ENCODE data around the gene RNASEH2B. TPM values are rescaled to one million over a fixed set of nuclear protein-coding genes. Genes with fewer than 3 reads are reported as not detected.

Gene RNASEH2B, protein sequence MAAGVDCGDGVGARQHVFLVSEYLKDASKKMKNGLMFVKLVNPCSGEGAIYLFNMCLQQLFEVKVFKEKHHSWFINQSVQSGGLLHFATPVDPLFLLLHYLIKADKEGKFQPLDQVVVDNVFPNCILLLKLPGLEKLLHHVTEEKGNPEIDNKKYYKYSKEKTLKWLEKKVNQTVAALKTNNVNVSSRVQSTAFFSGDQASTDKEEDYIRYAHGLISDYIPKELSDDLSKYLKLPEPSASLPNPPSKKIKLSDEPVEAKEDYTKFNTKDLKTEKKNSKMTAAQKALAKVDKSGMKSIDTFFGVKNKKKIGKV
- total RNA-seq, result 54.8 TPM

GRCh38 chr13:50909605-50910484 lies at the start of gene RNASEH2B:
TSS of gene RNASEH2B (plus strand) at chr13:50909791. CDS start at chr13:50910077, 286 bp downstream.
- DNase-seq, result no peak

- no peak for DNase-seq
Measured at GRCh38 chr13:50864492-50864891, 45.1 kb upstream of the RNASEH2B start.

DNA sequence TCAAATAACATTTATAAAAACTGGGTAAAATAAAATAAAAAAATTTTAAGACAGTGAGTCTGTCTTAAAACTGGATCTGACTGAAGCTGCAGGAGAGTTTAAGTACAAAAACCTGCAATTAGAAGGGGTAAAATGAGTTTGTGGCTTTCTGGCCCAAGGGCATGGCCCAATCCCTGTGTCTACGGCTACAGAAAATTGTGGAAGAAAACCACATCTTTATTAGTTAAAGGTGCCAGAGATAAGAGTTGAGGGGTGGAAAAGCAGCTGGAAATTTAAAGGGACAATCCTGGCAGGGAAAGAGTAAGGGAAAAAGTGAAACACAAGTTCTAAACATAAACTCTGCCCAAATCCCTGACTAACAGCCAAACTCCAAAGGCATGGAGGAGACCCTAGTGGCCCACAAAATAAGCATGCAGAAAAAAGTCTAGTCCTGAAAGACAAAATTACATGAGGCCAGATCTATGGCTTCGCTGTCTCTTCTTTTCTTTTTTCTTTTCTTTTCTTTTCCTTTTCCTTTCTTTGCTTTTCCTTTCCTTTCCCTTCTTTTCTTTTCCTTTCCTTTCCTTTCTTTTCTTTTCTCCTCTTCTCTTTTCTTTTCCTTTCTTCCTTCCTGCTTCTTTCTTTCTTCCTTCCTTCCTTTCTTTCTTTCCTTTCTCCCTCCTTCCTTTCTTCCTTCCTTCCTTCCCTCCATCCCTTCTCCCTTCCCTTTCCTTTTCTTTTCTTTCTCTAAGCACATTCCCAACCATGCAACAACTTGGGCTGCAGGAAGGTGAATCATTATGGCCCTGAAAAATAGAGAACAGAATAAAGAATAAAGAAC lies 42.6 kb upstream of the RNASEH2B start:
- no peak for DNase-seq

DNA sequence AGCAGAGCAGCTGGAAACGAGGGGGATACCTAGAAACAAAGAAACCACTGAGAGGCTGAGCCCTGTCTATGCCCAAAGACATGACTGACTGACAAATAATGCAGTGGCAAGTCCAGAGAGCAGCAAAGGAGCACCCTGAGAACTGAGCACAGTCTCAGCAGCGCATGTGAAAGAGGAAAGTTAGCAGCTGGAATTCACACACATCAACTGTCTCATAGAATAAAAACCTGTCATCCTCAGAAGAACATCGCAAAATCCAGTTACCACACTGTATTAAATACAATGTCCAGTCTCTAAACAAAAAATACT lies 42.0 kb upstream of the RNASEH2B start:
- no peak for DNase-seq

- no peak for DNase-seq
Measured at GRCh38 chr13:50871405-50871804, 38.2 kb upstream of the RNASEH2B start.

DNA sequence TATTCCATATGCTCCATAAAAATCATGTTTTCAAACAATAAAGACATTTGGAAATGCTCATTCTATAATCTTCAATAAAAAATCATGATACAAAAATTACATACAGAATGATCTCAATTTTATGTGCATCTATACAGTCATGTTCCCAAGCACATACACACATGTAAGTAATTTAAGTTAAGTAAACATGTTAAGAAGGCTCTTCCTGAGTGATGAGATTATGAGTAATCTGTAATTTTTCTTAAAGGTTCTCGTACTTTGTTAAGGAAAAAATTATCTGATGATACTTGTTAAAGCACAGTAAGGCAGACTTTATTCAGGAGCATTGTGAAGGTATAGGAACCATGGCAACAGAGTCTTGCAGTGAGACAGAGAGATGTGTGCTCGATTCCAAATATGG lies 36.1 kb upstream of the RNASEH2B start:
- DNase-seq, result no peak

DNA sequence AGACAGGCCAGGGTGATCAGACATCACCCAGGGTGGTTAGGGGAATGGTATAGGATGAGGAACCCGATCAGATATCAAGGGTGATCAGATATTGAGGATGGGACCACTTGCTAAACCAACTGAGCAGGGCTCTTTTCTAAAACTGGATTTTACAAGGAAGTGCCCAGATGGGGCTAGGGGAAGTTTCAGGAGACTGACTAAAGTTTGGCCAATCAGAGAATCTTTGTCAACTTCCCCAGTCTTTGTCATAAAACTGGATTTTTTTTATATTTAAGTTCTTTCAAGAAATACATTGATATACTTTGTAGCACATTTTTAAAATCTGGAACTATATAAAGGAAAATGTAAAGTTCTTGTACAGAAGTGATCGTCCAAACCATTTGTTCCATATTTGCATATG lies 35.6 kb upstream of the RNASEH2B start:
- no peak for DNase-seq

DNA sequence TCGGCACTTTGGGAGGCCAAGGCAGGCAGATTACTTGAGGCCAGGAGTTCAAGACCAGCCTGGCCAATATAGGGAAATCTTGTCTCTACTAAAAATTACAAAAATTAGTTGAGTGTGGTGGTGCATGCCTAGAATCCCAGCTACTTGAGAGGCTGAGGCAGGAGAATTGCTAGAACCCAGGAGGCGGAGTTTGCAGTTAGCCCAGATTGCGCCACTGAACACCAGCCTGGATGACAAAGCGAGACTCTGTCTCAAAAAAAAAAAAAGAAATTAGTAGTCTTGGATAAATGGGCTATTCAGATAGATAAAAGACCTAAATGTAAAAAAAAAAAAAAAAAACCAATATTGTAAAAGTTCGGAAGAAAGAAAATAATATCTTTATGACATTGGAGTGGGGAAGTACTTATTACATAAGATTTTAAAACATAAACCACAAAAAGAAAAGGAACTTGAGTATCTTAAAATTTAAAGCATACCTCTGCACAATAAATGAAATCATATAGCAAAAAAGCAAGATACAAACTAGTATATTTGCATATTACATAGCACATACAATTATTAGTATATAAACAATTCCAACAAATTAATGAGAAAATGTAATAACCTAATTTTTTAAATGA lies 26.7 kb upstream of the RNASEH2B start:
- DNase-seq, result no peak

- DNase-seq, result no peak
Measured at GRCh38 chr13:50883728-50884127, 25.9 kb upstream of the RNASEH2B start.

GRCh38 chr13:50884265-50884664 lies 25.3 kb upstream of the RNASEH2B start:
- no peak for DNase-seq

GRCh38 chr13:50887151-50887550 lies 22.4 kb upstream of the RNASEH2B start:
- DNase-seq, result no peak

- DNase-seq, result no peak
Measured at GRCh38 chr13:50888362-50888761, 21.2 kb upstream of the RNASEH2B start.

- DNase-seq, result no peak
Measured at GRCh38 chr13:50889317-50889716, 20.3 kb upstream of the RNASEH2B start.

DNA sequence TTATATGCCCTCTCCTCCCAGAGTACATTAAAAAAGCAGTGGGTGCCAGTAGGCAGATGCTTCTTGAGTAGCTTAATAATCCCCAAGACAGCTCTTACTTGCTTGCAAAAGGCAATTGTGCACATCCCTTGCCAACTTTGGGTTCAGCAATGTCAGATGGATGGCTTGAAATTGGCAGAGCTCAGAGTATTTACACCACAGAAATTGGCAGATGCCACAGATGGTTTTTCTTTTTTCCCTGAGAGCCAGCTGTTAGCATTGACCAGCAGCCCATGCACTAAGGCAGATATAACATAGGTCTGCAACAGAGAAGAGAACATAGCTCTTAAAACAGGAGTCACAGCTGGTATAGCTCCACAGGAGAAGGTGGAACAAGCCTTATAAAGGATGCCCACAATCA lies 18.4 kb upstream of the RNASEH2B start:
- DNase-seq, result no peak

GRCh38 chr13:50892210-50892944 lies 17.2 kb upstream of the RNASEH2B start:
- no peak for DNase-seq

- DNase-seq, result peak; percentile 51
Measured at GRCh38 chr13:50893211-50893852, 16.3 kb upstream of the RNASEH2B start.

DNA sequence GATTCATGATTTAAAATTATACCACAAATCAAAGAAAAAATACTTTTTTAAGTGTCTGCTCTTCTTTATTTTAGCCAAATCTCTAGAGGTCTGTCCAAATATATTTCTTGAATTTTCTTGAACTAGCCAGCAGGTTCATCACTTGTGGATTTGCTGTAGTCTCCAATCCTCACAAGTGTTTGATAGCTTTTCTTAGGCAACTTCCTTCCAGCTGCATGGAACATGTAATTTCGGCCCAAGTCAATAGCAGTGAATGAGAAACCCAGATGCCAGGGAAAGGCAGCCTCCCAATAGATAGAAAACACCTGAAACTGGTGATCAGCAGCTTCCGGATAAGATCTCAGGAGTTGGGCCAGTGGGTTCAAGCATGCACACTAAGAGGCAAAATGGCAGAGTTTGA lies 15.6 kb upstream of the RNASEH2B start:
- DNase-seq, result no peak

DNA sequence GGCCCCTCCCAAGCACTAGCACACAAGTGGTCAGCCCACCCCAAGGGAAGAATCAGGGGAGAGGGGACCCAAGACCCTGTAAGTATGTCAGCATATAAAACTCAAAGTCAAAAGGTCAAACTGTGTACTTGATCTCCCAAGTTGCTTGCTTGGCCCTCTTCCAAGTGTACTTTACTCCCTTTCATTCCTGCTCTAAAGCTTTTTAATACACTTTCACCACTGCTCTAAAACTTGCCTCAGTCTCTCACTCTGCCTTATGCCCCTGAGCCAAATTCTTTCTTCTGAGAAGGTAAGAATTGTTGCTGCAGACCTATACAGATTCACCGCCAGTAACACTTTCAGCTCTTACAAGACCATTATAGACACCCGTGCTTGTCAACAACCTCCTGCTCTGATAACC lies 15.1 kb upstream of the RNASEH2B start:
- DNase-seq, result no peak

DNA sequence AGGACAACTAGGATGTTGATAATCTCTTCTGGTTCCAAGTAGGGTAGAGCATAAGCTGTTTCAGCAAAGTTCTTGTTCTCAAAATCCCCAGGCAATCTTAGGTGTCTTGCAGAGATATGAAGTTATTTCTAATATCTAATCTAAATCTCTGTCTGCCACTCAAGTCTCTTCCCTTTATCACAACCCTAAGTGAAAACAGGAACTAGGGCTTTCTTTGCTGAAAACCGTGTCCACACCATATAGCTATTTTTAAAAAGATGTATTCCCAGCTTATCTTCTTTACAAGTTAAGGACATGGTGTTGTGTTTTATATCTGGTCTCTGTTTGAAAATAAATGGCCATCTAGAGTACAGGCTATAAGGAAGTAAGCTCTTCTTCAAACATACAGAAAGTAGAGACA lies 11.3 kb upstream of the RNASEH2B start:
- DNase-seq, result no peak

GRCh38 chr13:50901701-50902100 lies 7.9 kb upstream of the RNASEH2B start:
- DNase-seq, result no peak

DNA sequence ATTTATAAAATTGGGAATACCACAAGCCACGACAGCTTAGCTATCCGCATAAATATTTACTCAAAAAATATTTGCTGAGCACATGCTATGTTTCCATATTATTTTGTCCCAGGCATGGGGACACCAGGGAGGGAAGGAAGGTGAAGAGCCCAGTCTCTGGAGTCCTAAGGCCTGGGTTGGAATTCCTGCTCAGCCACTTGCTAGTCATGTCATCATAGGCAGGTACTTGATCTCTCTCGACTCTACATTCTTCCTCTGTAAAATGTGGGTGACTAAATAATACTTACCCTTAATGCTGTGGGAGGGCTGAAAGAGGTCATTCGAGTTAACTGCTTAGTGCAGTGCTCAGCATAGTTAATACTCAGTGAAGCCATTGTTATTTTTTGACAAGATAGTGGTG lies 4.3 kb upstream of the RNASEH2B start:
- no peak for DNase-seq

Measured in skin of body (tissue), 2 donors.